ENCODE measurements around the gene GIT2. TPM values are rescaled to one million over a fixed set of nuclear protein-coding genes. Genes with fewer than 3 reads are reported as not detected.

GIT2 gene
- total and polyA plus RNA-seq, 2 of the 8 experiments (the other 6 are each of a cell fraction or from before 2014, with no cell fraction given) = 9.6 to 20.7 TPM

- 79% methylated on average over 7 of the region's 7 CpGs; no CpG with 5 or more reads in 1 of the 2 experiments for WGBS, 2 experiments (ENCODE audit: extremely low coverage in 1 of 2, insufficient coverage in 1 of 2, insufficient read length in 1 of 2, insufficient replicate concordance in 2 of 2, low coverage in 1 of 2, low lambda C conversion rate in 2 of 2, missing lambda C conversion rate in 1 of 2)
- Histone ChIP-seq H3K18ac (ENCODE audit: extremely low read depth, low read length) (no peak overlapping the region), H3K27me3 (replicated peaks in 1 of 4; ENCODE audit: control insufficient read depth in 3 of 4, extremely low read depth in 1 of 4, insufficient read depth in 3 of 4, low read length in 3 of 4) (peaks cover 17 to 36% (median 33%) of the 10 kb centered on the region in 4 experiments)
- TF ChIP-seq SIX5 (IDR thresholded peaks at IDR 0.05; ENCODE audit: low read depth, low read length) (no peak), SAP30 (IDR thresholded peaks at IDR 0.05; ENCODE audit: insufficient read depth, insufficient replicate concordance, low read length) (no peak)
Observed at GRCh38 chr12:109893261-109893995, 102.7 kb downstream of the GIT2 start.

More at GRCh38 chr12:109893261-109893995, 102.7 kb downstream of the GIT2 start:
- FAIRE-seq (no peak), DNase-seq (ENCODE audit: low read depth in 1 of 2, low spot score in 2 of 2) (no peak)
- no peak overlapping the region for H2BK5ac ChIP-seq (ENCODE audit: low read depth, low read length)
- H3K36me3 ChIP-seq (ENCODE audit: control insufficient read depth in 2 of 4, insufficient read depth in 4 of 4, low read length in 3 of 4) = no peaks in the 10 kb centered on the region
- H4K91ac ChIP-seq (replicated peaks; ENCODE audit: insufficient read length, low read length) = no peak overlapping the region
- H2BK15ac ChIP-seq (ENCODE audit: low read length) = no peak overlapping the region
- H3K9ac ChIP-seq (replicated peaks in 1 of 4; ENCODE audit: extremely low read depth in 1 of 4, low read depth in 3 of 4, low read length in 3 of 4) = no peak overlapping the region
- H3K56ac ChIP-seq (replicated peaks; ENCODE audit: insufficient read length, low read depth, low read length) = no peak overlapping the region
- H4K20me1 ChIP-seq (replicated peaks in 1 of 2; ENCODE audit: control insufficient read depth in 1 of 2, insufficient read depth in 2 of 2, low read length in 2 of 2) = peaks cover 0 to under 1% of the 10 kb centered on the region in 2 experiments
- no peak overlapping the region for H3K23ac ChIP-seq (ENCODE audit: insufficient read length)
- no peak overlapping the region for H2AFZ ChIP-seq (ENCODE audit: low read length)
- no peak overlapping the region for H3K4me2 ChIP-seq (ENCODE audit: insufficient read depth in 1 of 2, low read depth in 2 of 2, low read length in 2 of 2)
- H3K4me3 ChIP-seq (ENCODE audit: extremely low read depth in 1 of 4, insufficient read depth in 2 of 4, low read depth in 3 of 4, low read length in 4 of 4) = no peak overlapping the region
- no peaks in the 10 kb centered on the region for H3K79me1 ChIP-seq (ENCODE audit: low read depth, low read length)
- H3K14ac ChIP-seq (ENCODE audit: insufficient read length) = no peak overlapping the region
- no peak overlapping the region for H2BK120ac ChIP-seq (replicated peaks; ENCODE audit: low read depth, low read length)
- ChIA-PET CTCF (ENCODE audit: partially characterized antibody) (interaction anchor here (0.7 to 1.2 kb wide), 4 partner anchors 17 to 48 kb away, joined by 3 to 5 read pairs (median 4); no protein-coding TSS in a partner anchor), POLR2A (ENCODE audit: partially characterized antibody) (interaction anchor here (2.2 kb wide), 1 partner anchor 12 kb away, joined by 8 read pairs; the partner anchor contains the start of gene GLTP)
- H3K4ac ChIP-seq (replicated peaks; ENCODE audit: insufficient read length, low read depth, low read length) = no peak overlapping the region
- H3K23me2 ChIP-seq (ENCODE audit: low read depth, low read length) = no peaks in the 10 kb centered on the region
- no peak overlapping the region for H2BK20ac ChIP-seq (ENCODE audit: low read length)
- peaks cover 0 to 4% (median 0%) of the 10 kb centered on the region in 4 experiments; a peak in 1 of 7 replicates for H3K4me1 ChIP-seq (replicated peaks in 1 of 4; ENCODE audit: control insufficient read depth in 3 of 4, insufficient read depth in 4 of 4, low read length in 3 of 4)
- H4K8ac ChIP-seq (ENCODE audit: extremely low read depth, insufficient read depth, low read length) = no peak overlapping the region
- no peaks in the 10 kb centered on the region for H3K79me2 ChIP-seq (ENCODE audit: control insufficient read depth in 1 of 2, insufficient read depth in 2 of 2, low read length in 2 of 2)
- no peak overlapping the region for H2AK5ac ChIP-seq (ENCODE audit: low read depth, low read length)
- no peak overlapping the region for H3K27ac ChIP-seq (ENCODE audit: low read depth, low read length)
- H2BK12ac ChIP-seq (ENCODE audit: low read depth, low read length) = no peak overlapping the region
- H3K9me3 ChIP-seq (ENCODE audit: insufficient read depth in 2 of 2, low read depth in 1 of 2, low read length in 1 of 2) = no peaks in the 10 kb centered on the region
- H4K5ac ChIP-seq (ENCODE audit: insufficient read length, low read depth, low read length) = no peak overlapping the region
